ENCODE data around the gene CHN1.

CHN1 gene

GRCh38 chr2:174901075-174901474 is 104.1 kb downstream of the CHN1 start:
- H3K9me2 ChIP-seq (replicated peaks; ENCODE audit: control insufficient read depth, low read length) = no peaks in the 10 kb centered on the region
- H3K4me3 ChIP-seq (ENCODE audit: low read length) = no peak overlapping the region
- H3K4me1 ChIP-seq (ENCODE audit: control insufficient read depth, low read length) = no peaks in the 10 kb centered on the region
- no peak overlapping the region for H3K4me2 ChIP-seq (ENCODE audit: low read length)
- no peaks in the 10 kb centered on the region for H3K79me2 ChIP-seq (ENCODE audit: control insufficient read depth, low read length)
- H3K27me3 ChIP-seq (ENCODE audit: control insufficient read depth, low read length) = no peaks in the 10 kb centered on the region; the same call in 1 of the 2 replicates
- H3F3A ChIP-seq (ENCODE audit: control insufficient read depth, insufficient read depth) = no peaks in the 10 kb centered on the region
- H3K27ac ChIP-seq (ENCODE audit: low read depth, low read length) = no peak overlapping the region
- TF ChIP-seq EZH2phosphoT487 (IDR thresholded peaks at IDR 0.05; ENCODE audit: borderline replicate concordance, low read length) = no peak
- TF ChIP-seq CTCF (IDR thresholded peaks at IDR 0.05; ENCODE audit: low read depth, low read length, poor library complexity, severe bottlenecking) = no peak
- no peaks in the 10 kb centered on the region for H4K20me1 ChIP-seq (ENCODE audit: control insufficient read depth, insufficient read depth, low read depth, low read length)
- no peaks in the 10 kb centered on the region for H3K36me3 ChIP-seq (ENCODE audit: control insufficient read depth, low read length)
- H3K9me3 ChIP-seq (ENCODE audit: control insufficient read depth, insufficient read depth, low read length) = no peaks in the 10 kb centered on the region

GRCh38 chr2:174897286-174897685 is 107.9 kb downstream of the CHN1 start:
- H3K27me3 ChIP-seq (ENCODE audit: control insufficient read depth, low read length) = no peaks in the 10 kb centered on the region; the same call in 1 of the 2 replicates
- H3K9me3 ChIP-seq (ENCODE audit: control insufficient read depth, insufficient read depth, low read length) = no peaks in the 10 kb centered on the region
- no peak for TF ChIP-seq EZH2phosphoT487 (IDR thresholded peaks at IDR 0.05; ENCODE audit: borderline replicate concordance, low read length)
- no peak for TF ChIP-seq CTCF (IDR thresholded peaks at IDR 0.05; ENCODE audit: low read depth, low read length, poor library complexity, severe bottlenecking)
- H3K4me3 ChIP-seq (ENCODE audit: low read length) = no peak overlapping the region
- no peaks in the 10 kb centered on the region for H3K36me3 ChIP-seq (ENCODE audit: control insufficient read depth, low read length)
- no peaks in the 10 kb centered on the region for H4K20me1 ChIP-seq (ENCODE audit: control insufficient read depth, insufficient read depth, low read depth, low read length)
- no peak overlapping the region for H3K27ac ChIP-seq (ENCODE audit: low read depth, low read length)
- no peak overlapping the region for H3K4me2 ChIP-seq (ENCODE audit: low read length)
- no peaks in the 10 kb centered on the region for H3K79me2 ChIP-seq (ENCODE audit: control insufficient read depth, low read length)
- no peaks in the 10 kb centered on the region for H3K9me2 ChIP-seq (replicated peaks; ENCODE audit: control insufficient read depth, low read length)
- no peaks in the 10 kb centered on the region for H3F3A ChIP-seq (ENCODE audit: control insufficient read depth, insufficient read depth)
- H3K4me1 ChIP-seq (ENCODE audit: control insufficient read depth, low read length) = no peaks in the 10 kb centered on the region

- Histone ChIP-seq H3K4me1 (ENCODE audit: control insufficient read depth, low read length) (no peaks in the 10 kb centered on the region), H3K27me3 (ENCODE audit: control insufficient read depth, low read length) (no peaks in the 10 kb centered on the region), H3K9me3 (ENCODE audit: control insufficient read depth, insufficient read depth, low read length) (no peaks in the 10 kb centered on the region), H3F3A (ENCODE audit: control insufficient read depth, insufficient read depth) (no peaks in the 10 kb centered on the region), H3K36me3 (ENCODE audit: control insufficient read depth, low read length) (no peaks in the 10 kb centered on the region), H3K27ac (ENCODE audit: low read depth, low read length) (no peak overlapping the region), H4K20me1 (ENCODE audit: control insufficient read depth, insufficient read depth, low read depth, low read length) (no peaks in the 10 kb centered on the region), H3K79me2 (ENCODE audit: control insufficient read depth, low read length) (no peaks in the 10 kb centered on the region), H3K9me2 (replicated peaks; ENCODE audit: control insufficient read depth, low read length) (no peaks in the 10 kb centered on the region), H3K4me2 (ENCODE audit: low read length) (no peak overlapping the region), H3K4me3 (ENCODE audit: low read length) (no peak overlapping the region)
- TF ChIP-seq CTCF (IDR thresholded peaks at IDR 0.05; ENCODE audit: low read depth, low read length, poor library complexity, severe bottlenecking) = no peak
- no peak for TF ChIP-seq EZH2phosphoT487 (IDR thresholded peaks at IDR 0.05; ENCODE audit: borderline replicate concordance, low read length)
Measured at GRCh38 chr2:174893018-174893417, 112.2 kb downstream of the CHN1 start.

GRCh38 chr2:174892546-174892945 is 112.6 kb downstream of the CHN1 start:
- no peaks in the 10 kb centered on the region for H3K4me1 ChIP-seq (ENCODE audit: control insufficient read depth, low read length)
- H3K27me3 ChIP-seq (ENCODE audit: control insufficient read depth, low read length) = no peaks in the 10 kb centered on the region
- H3K9me2 ChIP-seq (replicated peaks; ENCODE audit: control insufficient read depth, low read length) = no peaks in the 10 kb centered on the region
- no peak overlapping the region for H3K27ac ChIP-seq (ENCODE audit: low read depth, low read length)
- no peaks in the 10 kb centered on the region for H3K9me3 ChIP-seq (ENCODE audit: control insufficient read depth, insufficient read depth, low read length)
- H3K4me2 ChIP-seq (ENCODE audit: low read length) = no peak overlapping the region
- H4K20me1 ChIP-seq (ENCODE audit: control insufficient read depth, insufficient read depth, low read depth, low read length) = no peaks in the 10 kb centered on the region
- TF ChIP-seq EZH2phosphoT487 (IDR thresholded peaks at IDR 0.05; ENCODE audit: borderline replicate concordance, low read length) (no peak), CTCF (IDR thresholded peaks at IDR 0.05; ENCODE audit: low read depth, low read length, poor library complexity, severe bottlenecking) (no peak)
- H3K79me2 ChIP-seq (ENCODE audit: control insufficient read depth, low read length) = no peaks in the 10 kb centered on the region
- no peaks in the 10 kb centered on the region for H3F3A ChIP-seq (ENCODE audit: control insufficient read depth, insufficient read depth)
- no peak overlapping the region for H3K4me3 ChIP-seq (ENCODE audit: low read length)
- no peaks in the 10 kb centered on the region for H3K36me3 ChIP-seq (ENCODE audit: control insufficient read depth, low read length)
